ENCODE measurements around the gene ARRB1. TPM values are rescaled to one million over a fixed set of nuclear protein-coding genes. Genes with fewer than 3 reads are reported as not detected.

ARRB1 gene
- total and polyA plus RNA-seq, 2 of the 13 experiments (the other 11 are each of a cell fraction or from before 2014, with no cell fraction given) = 22.5 to 35.7 TPM

DNA sequence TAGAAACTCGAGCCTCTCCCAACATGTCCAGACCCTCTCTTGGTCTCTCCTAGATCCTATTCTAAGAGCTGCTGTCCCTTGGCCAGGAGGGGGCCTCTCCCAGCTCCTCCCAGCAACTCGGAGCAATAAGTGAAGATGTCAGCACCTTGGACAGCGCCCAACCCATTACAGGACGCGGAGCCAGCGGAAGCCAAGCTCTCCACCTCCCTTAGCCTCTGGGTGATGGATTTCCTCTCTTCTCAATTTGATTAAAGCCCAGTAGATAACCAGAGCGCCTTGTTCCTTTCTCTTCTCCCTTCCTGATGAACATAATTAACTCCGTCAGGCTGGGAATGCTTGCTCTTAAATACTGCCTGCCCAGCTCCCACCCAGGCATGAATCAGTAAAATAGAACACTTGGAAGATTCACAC, 137.0 kb downstream of the ARRB1 start (continued):
- TF ChIP-seq, protein P1, sequence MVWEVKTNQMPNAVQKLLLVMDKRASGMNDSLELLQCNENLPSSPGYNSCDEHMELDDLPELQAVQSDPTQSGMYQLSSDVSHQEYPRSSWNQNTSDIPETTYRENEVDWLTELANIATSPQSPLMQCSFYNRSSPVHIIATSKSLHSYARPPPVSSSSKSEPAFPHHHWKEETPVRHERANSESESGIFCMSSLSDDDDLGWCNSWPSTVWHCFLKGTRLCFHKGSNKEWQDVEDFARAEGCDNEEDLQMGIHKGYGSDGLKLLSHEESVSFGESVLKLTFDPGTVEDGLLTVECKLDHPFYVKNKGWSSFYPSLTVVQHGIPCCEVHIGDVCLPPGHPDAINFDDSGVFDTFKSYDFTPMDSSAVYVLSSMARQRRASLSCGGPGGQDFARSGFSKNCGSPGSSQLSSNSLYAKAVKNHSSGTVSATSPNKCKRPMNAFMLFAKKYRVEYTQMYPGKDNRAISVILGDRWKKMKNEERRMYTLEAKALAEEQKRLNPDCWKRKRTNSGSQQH (CRISPR knock-in tag; IDR thresholded peaks at IDR 0.05; ENCODE audit: low read depth) = peak; percentile 96
- TF ChIP-seq MAFG (CRISPR knock-in tag; IDR thresholded peaks at IDR 0.05) = no peak
- TF ChIP-seq POLR2AphosphoS2 (IDR thresholded peaks at IDR 0.05; ENCODE audit: low read depth, low read length) = no peak
- TF ChIP-seq ZNF3 (CRISPR knock-in tag; IDR thresholded peaks at IDR 0.05) = peak; percentile 75; the same call in 1 of the 2 replicates
- TF ChIP-seq SRY (CRISPR knock-in tag; IDR thresholded peaks at IDR 0.05) = peak; percentile 98
- no peak for TF ChIP-seq MATR3 (CRISPR knock-in tag; IDR thresholded peaks at IDR 0.05)
- TF ChIP-seq KDM4B (CRISPR knock-in tag; IDR thresholded peaks at IDR 0.05) = peak; percentile 94
- no peak for TF ChIP-seq CHD4 (IDR thresholded peaks at IDR 0.05; ENCODE audit: borderline replicate concordance, low read length)
- TF ChIP-seq ZNF256 (CRISPR knock-in tag; conservative IDR thresholded peaks at IDR 0.05) = peak; percentile 90
- no peak for TF ChIP-seq RNF2 (conservative IDR thresholded peaks at IDR 0.05; ENCODE audit: low read depth)
- TF ChIP-seq POGK (CRISPR knock-in tag; conservative IDR thresholded peaks at IDR 0.05) = peak; percentile 98
- peak; percentile 85 for TF ChIP-seq ZNF12 (CRISPR knock-in tag; IDR thresholded peaks at IDR 0.05)
- TF ChIP-seq THYN1 (CRISPR knock-in tag; IDR thresholded peaks at IDR 0.05; ENCODE audit: borderline replicate concordance, low read depth) = no peak
- no peak for TF ChIP-seq AGO1 (IDR thresholded peaks at IDR 0.05; ENCODE audit: low read depth, low read length, poor library complexity, severe bottlenecking)
- no peak for TF ChIP-seq YY1 (IDR thresholded peaks at IDR 0.05; ENCODE audit: insufficient read depth, insufficient replicate concordance, low read depth, low read length)
- 0 out of 2 replicates have a peak, but pooled peaks have one; percentile 58 for TF ChIP-seq ZNF724P (CRISPR knock-in tag; IDR thresholded peaks at IDR 0.05; ENCODE audit: borderline replicate concordance)
- TF ChIP-seq ARNT (IDR thresholded peaks at IDR 0.05) = no peak
- peak; percentile 84; the same call in 1 of the 2 replicates for TF ChIP-seq CBX5 (CRISPR knock-in tag; IDR thresholded peaks at IDR 0.05; ENCODE audit: borderline replicate concordance)
- TF ChIP-seq, protein P2, sequence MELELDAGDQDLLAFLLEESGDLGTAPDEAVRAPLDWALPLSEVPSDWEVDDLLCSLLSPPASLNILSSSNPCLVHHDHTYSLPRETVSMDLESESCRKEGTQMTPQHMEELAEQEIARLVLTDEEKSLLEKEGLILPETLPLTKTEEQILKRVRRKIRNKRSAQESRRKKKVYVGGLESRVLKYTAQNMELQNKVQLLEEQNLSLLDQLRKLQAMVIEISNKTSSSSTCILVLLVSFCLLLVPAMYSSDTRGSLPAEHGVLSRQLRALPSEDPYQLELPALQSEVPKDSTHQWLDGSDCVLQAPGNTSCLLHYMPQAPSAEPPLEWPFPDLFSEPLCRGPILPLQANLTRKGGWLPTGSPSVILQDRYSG (CRISPR knock-in tag; IDR thresholded peaks at IDR 0.05) = peak; percentile 93; the same call in 1 of the 2 replicates
- no peak for TF ChIP-seq ZNF460 (CRISPR knock-in tag; IDR thresholded peaks at IDR 0.05; ENCODE audit: borderline replicate concordance)
- TF ChIP-seq ATAD3A (CRISPR knock-in tag; IDR thresholded peaks at IDR 0.05) = no peak
- TF ChIP-seq PAF1 (CRISPR knock-in tag; IDR thresholded peaks at IDR 0.05) = no peak
- TF ChIP-seq ZNF264 (CRISPR knock-in tag; IDR thresholded peaks at IDR 0.05) = peak; percentile 92
- no peak for TF ChIP-seq NCOR1 (IDR thresholded peaks at IDR 0.05; ENCODE audit: borderline replicate concordance, low read length)
- TF ChIP-seq, protein P3, sequence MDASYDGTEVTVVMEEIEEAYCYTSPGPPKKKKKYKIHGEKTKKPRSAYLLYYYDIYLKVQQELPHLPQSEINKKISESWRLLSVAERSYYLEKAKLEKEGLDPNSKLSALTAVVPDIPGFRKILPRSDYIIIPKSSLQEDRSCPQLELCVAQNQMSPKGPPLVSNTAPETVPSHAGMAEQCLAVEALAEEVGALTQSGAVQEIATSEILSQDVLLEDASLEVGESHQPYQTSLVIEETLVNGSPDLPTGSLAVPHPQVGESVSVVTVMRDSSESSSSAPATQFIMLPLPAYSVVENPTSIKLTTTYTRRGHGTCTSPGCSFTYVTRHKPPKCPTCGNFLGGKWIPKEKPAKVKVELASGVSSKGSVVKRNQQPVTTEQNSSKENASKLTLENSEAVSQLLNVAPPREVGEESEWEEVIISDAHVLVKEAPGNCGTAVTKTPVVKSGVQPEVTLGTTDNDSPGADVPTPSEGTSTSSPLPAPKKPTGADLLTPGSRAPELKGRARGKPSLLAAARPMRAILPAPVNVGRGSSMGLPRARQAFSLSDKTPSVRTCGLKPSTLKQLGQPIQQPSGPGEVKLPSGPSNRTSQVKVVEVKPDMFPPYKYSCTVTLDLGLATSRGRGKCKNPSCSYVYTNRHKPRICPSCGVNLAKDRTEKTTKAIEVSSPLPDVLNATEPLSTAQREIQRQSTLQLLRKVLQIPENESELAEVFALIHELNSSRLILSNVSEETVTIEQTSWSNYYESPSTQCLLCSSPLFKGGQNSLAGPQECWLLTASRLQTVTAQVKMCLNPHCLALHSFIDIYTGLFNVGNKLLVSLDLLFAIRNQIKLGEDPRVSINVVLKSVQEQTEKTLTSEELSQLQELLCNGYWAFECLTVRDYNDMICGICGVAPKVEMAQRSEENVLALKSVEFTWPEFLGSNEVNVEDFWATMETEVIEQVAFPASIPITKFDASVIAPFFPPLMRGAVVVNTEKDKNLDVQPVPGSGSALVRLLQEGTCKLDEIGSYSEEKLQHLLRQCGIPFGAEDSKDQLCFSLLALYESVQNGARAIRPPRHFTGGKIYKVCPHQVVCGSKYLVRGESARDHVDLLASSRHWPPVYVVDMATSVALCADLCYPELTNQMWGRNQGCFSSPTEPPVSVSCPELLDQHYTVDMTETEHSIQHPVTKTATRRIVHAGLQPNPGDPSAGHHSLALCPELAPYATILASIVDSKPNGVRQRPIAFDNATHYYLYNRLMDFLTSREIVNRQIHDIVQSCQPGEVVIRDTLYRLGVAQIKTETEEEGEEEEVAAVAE (CRISPR knock-in tag; IDR thresholded peaks at IDR 0.05; ENCODE audit: borderline replicate concordance) = peak; percentile 94
